B cell (primary cell): ENCODE measurements around the gene ELP2. TPM values are rescaled to one million over a fixed set of nuclear protein-coding genes. Genes with fewer than 3 reads are reported as not detected.
A peak's percentile ranks its signal among the peaks of the same experiment; 100 is the strongest.

Source experiments
- ATAC-seq: fragments of 200-7000 bp; cut with Tn5 transposase; one replicate; pipeline ENCODE4 v1.10.0; 2021; ENCODE audit warnings: low read depth, mild to moderate bottlenecking, moderate number of reproducible peaks, moderate library complexity
- CTCF ChIA-PET: fragments of 350-600 bp; sonication (Branson Sonifier 250); formaldehyde crosslinking; loops from one replicate; lab custom pipeline; 2021; ENCODE audit warnings: antibody characterized with exemption, inconsistent platforms; lab: Charles Lee
- POLR2A ChIA-PET: fragments of 350-600 bp; sonication (Branson Sonifier 250); formaldehyde crosslinking; loops from one replicate; lab custom pipeline; 2021; ENCODE audit warnings: antibody characterized with exemption; lab: Charles Lee
- DNase-seq: peaks from one replicate; pipeline ENCODE4 v3.0.0; 2013
- H2AFZ ChIP-seq: 2 replicates; pipeline ENCODE4 v1.6.1; 2012; ENCODE audit warnings: mild to moderate bottlenecking, low read depth, low read length; ENCODE audit not compliant: insufficient read depth, poor library complexity, severe bottlenecking
- H3K27ac ChIP-seq, 2 donors: 1 replicate in 1 of 2; 2 replicates in 1 of 2; pipeline ENCODE4 v1.5.1; 2012 to 2013; ENCODE audit warnings: low read length in 2 of 2, mild to moderate bottlenecking in 2 of 2, moderate library complexity in 1 of 2
- H3K27me3 ChIP-seq, 4 experiments: fragments of 200-600 bp in 1 of 4; sonication (generic) in 1 of 4; replicated peaks in 1 of 4; 1 replicate in 2 of 4; 2 replicates in 2 of 4; pipeline versions ENCODE4 v1.6.1 to v1.7.0; 2013 to 2016; ENCODE audit warnings: low read length in 3 of 4, mild to moderate bottlenecking in 2 of 4, mixed read lengths in 1 of 4, moderate library complexity in 1 of 4; ENCODE audit not compliant: insufficient read depth in 4 of 4, control insufficient read depth in 3 of 4; ENCODE audit errors: control extremely low read depth in 1 of 4
- H3K36me3 ChIP-seq, 2 experiments: replicated peaks in 1 of 2; 1 replicate in 1 of 2; 2 replicates in 1 of 2; pipeline versions ENCODE4 v1.6.1 to v1.7.1; 2013; ENCODE audit warnings: low read length in 1 of 2; ENCODE audit not compliant: insufficient read depth in 2 of 2, control insufficient read depth in 1 of 2; ENCODE audit errors: control extremely low read depth in 1 of 2, extremely low read depth in 1 of 2
- H3K4me1 ChIP-seq, 2 donors: fragments of 200-600 bp in 1 of 2; sonication (generic) in 1 of 2; 1 replicate in 1 of 2; 2 replicates in 1 of 2; pipeline versions ENCODE4 v1.5.1 to v1.6.1; 2013 to 2017; ENCODE audit warnings: low read length in 2 of 2; ENCODE audit not compliant: control insufficient read depth in 2 of 2, insufficient read depth in 2 of 2
- H3K4me2 ChIP-seq: replicated peaks from 2 replicates; pipeline ENCODE3; 2012; ENCODE audit warnings: mild to moderate bottlenecking, low read depth, low read length; ENCODE audit not compliant: poor library complexity, severe bottlenecking
- H3K4me3 ChIP-seq, 5 experiments: fragments of 200-600 bp in 1 of 5; sonication (generic) in 1 of 5; 1 replicate in 3 of 5; 2 replicates in 2 of 5; pipeline versions ENCODE4 v1.5.1 to v1.7.0; 2011 to 2016; ENCODE audit warnings: low read length in 4 of 5, mild to moderate bottlenecking in 4 of 5, low read depth in 2 of 5, control low read depth in 1 of 5, moderate library complexity in 1 of 5; ENCODE audit not compliant: insufficient read depth in 1 of 5; ENCODE audit errors: control extremely low read depth in 1 of 5, extremely low read depth in 1 of 5
- H3K79me2 ChIP-seq: fragments of 200-600 bp; sonication (generic); one replicate; pipeline ENCODE4 v1.6.0; 2016; ENCODE audit warnings: low read length; ENCODE audit not compliant: control insufficient read depth, insufficient read depth
- H3K9ac ChIP-seq: fragments of 200-600 bp; sonication (generic); 2 replicates; pipeline ENCODE4 v1.6.1; 2017; ENCODE audit warnings: mild to moderate bottlenecking, low read length, moderate library complexity
- H3K9me3 ChIP-seq, 3 donors: one replicate each; pipeline versions ENCODE4 v1.6.1 to v1.7.1; 2013; ENCODE audit warnings: low read length in 2 of 3; ENCODE audit not compliant: control insufficient read depth in 2 of 3, insufficient read depth in 1 of 3; ENCODE audit errors: control extremely low read depth in 1 of 3
- H4K20me1 ChIP-seq: 2 replicates; pipeline ENCODE4 v1.6.0; 2012; ENCODE audit warnings: mild to moderate bottlenecking, low read length; ENCODE audit not compliant: insufficient read depth, control insufficient read depth, poor library complexity, severe bottlenecking
- H3K27ac Mint-ChIP-seq: one replicate; pipeline ENCODE4 v1.8.0; 2021; ENCODE audit warnings: mixed read lengths
- H3K27me3 Mint-ChIP-seq: one replicate; pipeline ENCODE4 v1.8.0; 2021; ENCODE audit warnings: mixed read lengths
- H3K4me1 Mint-ChIP-seq: one replicate; pipeline ENCODE4 v1.8.0; 2021; ENCODE audit warnings: mixed read lengths
- H3K4me3 Mint-ChIP-seq: one replicate; pipeline ENCODE4 v1.8.0; 2021; ENCODE audit warnings: mixed read lengths
- H3K9me3 Mint-ChIP-seq: one replicate; pipeline ENCODE4 v1.8.0; 2022; ENCODE audit warnings: mixed read lengths; ENCODE audit not compliant: insufficient read depth
- EZH2 ChIP-seq: IDR thresholded peaks from 2 replicates; pipeline ENCODE4 v1.6.1; 2012; ENCODE audit warnings: borderline replicate concordance, low read depth, mild to moderate bottlenecking, moderate library complexity, low read length; ENCODE audit not compliant: insufficient read depth, poor library complexity, severe bottlenecking
- WGBS: methylation state at CpG from one replicate; pipeline ENCODE4 v1.1.5; 2013; ENCODE audit warnings: missing lambda C conversion rate; ENCODE audit not compliant: insufficient coverage; 5-methylcytosine and 5-hydroxymethylcytosine counted together
- intact Hi-C: fragments of 100-400 bp; cut with micrococcal nuclease; formaldehyde crosslinking; loops from one replicate; pipeline ENCODE4 v1.10.0; 2022
- polyA plus RNA-seq: library from polyadenylated mRNA; depleted of rRNA; stranded (reverse); fragments of >200 nt; gene quantifications from 2 replicates; pipeline ENCODE4 v1.2.3, GENCODE V29; 2012
- total RNA-seq, 2 donors: library from RNA; stranded (reverse); fragments of 120-200 nt in 1 of 2; gene quantifications; 1 replicate in 1 of 2; 2 replicates in 1 of 2; pipeline versions ENCODE4 v1.2.3 to v1.2.4, GENCODE V29; 2013 to 2022
- TF ChIP-seq, protein P1 (sequence below): fragments of 200-600 bp; IDR thresholded peaks from one replicate; pipeline ENCODE4 v1.8.0; 2022; ENCODE audit warnings: antibody characterized with exemption, mild to moderate bottlenecking

Gene ELP2
- total and polyA plus RNA-seq, 2 donors (not counting 1 experiment from before 2014, with no cell fraction given): 45.7 to 137 TPM

DNA sequence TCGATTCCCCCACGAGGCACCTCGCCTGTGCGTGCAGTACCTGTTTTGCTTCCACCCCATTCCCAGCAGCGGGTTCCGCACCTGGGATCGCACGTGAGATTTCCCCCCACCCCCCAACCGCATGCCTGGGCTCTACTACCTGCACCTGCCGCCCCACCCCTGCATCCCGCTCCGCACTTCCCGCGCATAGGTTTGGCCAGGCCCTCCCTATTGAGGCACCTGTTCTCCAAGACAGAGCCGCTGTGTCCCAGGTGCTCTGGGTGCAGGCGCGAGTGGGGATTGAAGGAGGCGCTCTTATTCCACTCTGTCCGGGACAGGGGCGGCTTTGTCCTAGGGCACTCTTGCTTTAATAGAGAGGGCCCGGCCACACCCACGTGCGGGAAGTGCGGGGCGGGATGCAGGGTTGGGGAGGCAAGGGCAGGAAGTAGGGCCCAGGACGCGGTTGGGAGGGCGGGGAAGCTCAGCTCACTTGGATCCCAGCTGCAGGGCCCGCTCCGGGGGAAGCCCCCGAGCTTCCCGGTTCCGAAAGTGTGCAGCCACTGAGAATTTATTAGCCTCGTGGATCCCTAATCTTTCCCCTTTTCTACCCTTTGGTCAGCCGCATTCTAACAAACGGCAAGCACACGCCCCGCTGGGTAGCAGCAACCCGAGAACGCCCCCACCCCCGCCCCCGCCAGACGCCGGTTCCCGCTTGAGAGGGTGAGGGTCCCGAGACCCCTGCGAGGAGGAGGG lies 56.9 kb downstream of the ELP2 start:
- intact Hi-C loops: no loop called here

More for the DNA sequence above, 56.9 kb downstream of the ELP2 start:
- H3K9ac ChIP-seq: peak overlapping the region; percentile 83
- peaks cover 26 to 31% of the 10 kb centered on the region in 2 donors for H3K4me1 ChIP-seq
- WGBS: 14% methylated on average over 33 of the region's 47 CpGs
- H3K4me1 Mint-ChIP-seq: peaks cover 36% of the 10 kb centered on the region
- peak overlapping the region; percentile 53 to 92 (median 66) for H3K4me3 ChIP-seq
- H3K27ac ChIP-seq: peak overlapping the region in 1 of 2 donors; percentile 50
- H3K9me3 Mint-ChIP-seq: no peaks in the 10 kb centered on the region
- TF ChIP-seq EZH2: no peak
- TF ChIP-seq, protein P1, sequence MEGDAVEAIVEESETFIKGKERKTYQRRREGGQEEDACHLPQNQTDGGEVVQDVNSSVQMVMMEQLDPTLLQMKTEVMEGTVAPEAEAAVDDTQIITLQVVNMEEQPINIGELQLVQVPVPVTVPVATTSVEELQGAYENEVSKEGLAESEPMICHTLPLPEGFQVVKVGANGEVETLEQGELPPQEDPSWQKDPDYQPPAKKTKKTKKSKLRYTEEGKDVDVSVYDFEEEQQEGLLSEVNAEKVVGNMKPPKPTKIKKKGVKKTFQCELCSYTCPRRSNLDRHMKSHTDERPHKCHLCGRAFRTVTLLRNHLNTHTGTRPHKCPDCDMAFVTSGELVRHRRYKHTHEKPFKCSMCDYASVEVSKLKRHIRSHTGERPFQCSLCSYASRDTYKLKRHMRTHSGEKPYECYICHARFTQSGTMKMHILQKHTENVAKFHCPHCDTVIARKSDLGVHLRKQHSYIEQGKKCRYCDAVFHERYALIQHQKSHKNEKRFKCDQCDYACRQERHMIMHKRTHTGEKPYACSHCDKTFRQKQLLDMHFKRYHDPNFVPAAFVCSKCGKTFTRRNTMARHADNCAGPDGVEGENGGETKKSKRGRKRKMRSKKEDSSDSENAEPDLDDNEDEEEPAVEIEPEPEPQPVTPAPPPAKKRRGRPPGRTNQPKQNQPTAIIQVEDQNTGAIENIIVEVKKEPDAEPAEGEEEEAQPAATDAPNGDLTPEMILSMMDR: no peak
- ATAC-seq (no peak), DNase-seq (peak; percentile 11)
- H2AFZ ChIP-seq: peak overlapping the region; percentile 89
- peaks cover 0 to 11% (median 0%) of the 10 kb centered on the region in 3 donors for H3K9me3 ChIP-seq
- peak overlapping the region; percentile 88 for H3K4me3 Mint-ChIP-seq
- POLR2A ChIA-PET: no interaction called here
- no peak overlapping the region for H3K27ac Mint-ChIP-seq
- CTCF ChIA-PET: no interaction called here
- no peaks in the 10 kb centered on the region for H4K20me1 ChIP-seq
- H3K36me3 ChIP-seq: no peaks in the 10 kb centered on the region
- peaks cover 0 to 22% (median 10%) of the 10 kb centered on the region in 4 experiments for H3K27me3 ChIP-seq
- peak overlapping the region; percentile 99 for H3K4me2 ChIP-seq
- no peaks in the 10 kb centered on the region for H3K79me2 ChIP-seq
- peaks cover 27% of the 10 kb centered on the region for H3K27me3 Mint-ChIP-seq
